WTC11 (cell line): Measurements from ENCODE around the gene ZDHHC11B. TPM values are rescaled to one million over a fixed set of nuclear protein-coding genes. Genes with fewer than 3 reads are reported as not detected.
"Not testable (repeated sequence)": the region's sequence is repeated elsewhere in the genome, so short reads cannot be mapped to it uniquely, and the experiment has no call there.

Experiments used
- ATAC-seq: fragments of 200-7000 bp; cut with Tn5 transposase; 2 replicates; pipeline ENCODE4 v1.10.0; 2021; ENCODE audit warnings: mild to moderate bottlenecking, moderate library complexity
- CTCF ChIA-PET: fragments of 300-600 bp; sonication (Branson Sonifier 250); formaldehyde crosslinking; loops from one replicate; lab custom pipeline; 2021; ENCODE audit warnings: antibody characterized with exemption; lab: Charles Lee
- POLR2A ChIA-PET: fragments of 350-600 bp; sonication (Branson Sonifier 250); formaldehyde crosslinking; loops from one replicate; lab custom pipeline; 2021; ENCODE audit warnings: antibody characterized with exemption; lab: Charles Lee
- DNase-seq: peaks from one replicate; pipeline ENCODE4 v3.0.0; 2021; ENCODE audit warnings: low spot score
- H3K27ac Mint-ChIP-seq: 2 replicates; pipeline ENCODE4 v1.8.0; 2021; ENCODE audit warnings: mixed read lengths
- H3K27me3 Mint-ChIP-seq: 2 replicates; pipeline ENCODE4 v1.8.0; 2021; ENCODE audit warnings: low read depth, mild to moderate bottlenecking, moderate library complexity, mixed read lengths
- H3K36me3 Mint-ChIP-seq: 2 replicates; pipeline ENCODE4 v1.8.0; 2021; ENCODE audit warnings: mixed read lengths
- H3K4me1 Mint-ChIP-seq: 2 replicates; pipeline ENCODE4 v1.8.0; 2022; ENCODE audit warnings: mixed read lengths
- H3K4me3 Mint-ChIP-seq: 2 replicates; pipeline ENCODE4 v1.8.0; 2021; ENCODE audit warnings: mild to moderate bottlenecking, moderate library complexity, mixed read lengths
- H3K9me3 Mint-ChIP-seq: 2 replicates; pipeline ENCODE4 v1.8.0; 2021; ENCODE audit warnings: mixed read lengths
- FOXJ3 ChIP-seq: sonication (generic); formaldehyde crosslinking; IDR thresholded peaks from 2 replicates; pipeline ENCODE4 v1.9.0; 2021; ENCODE audit warnings: missing genetic modification reagents, mild to moderate bottlenecking, borderline replicate concordance
- FOXP1 ChIP-seq: sonication (generic); formaldehyde crosslinking; IDR thresholded peaks from 2 replicates; pipeline ENCODE4 v1.8.0; 2022; ENCODE audit warnings: missing genetic modification reagents, mild to moderate bottlenecking, moderate library complexity, borderline replicate concordance
- USF2 ChIP-seq: sonication (generic); formaldehyde crosslinking; IDR thresholded peaks from 2 replicates; pipeline ENCODE4 v1.8.1; 2023; ENCODE audit warnings: mild to moderate bottlenecking, missing genetic modification reagents, moderate library complexity
- ZNF423 ChIP-seq: fragments of 250-450 bp; sonication (Bioruptor Pico); IDR thresholded peaks from 2 replicates; pipeline ENCODE4 v2.1.2; 2022; ENCODE audit warnings: mild to moderate bottlenecking, moderate library complexity
- ZSCAN18 ChIP-seq: fragments of 250-450 bp; sonication (Bioruptor Pico); IDR thresholded peaks from 2 replicates; pipeline ENCODE4 v2.1.2; 2022; ENCODE audit warnings: mild to moderate bottlenecking, moderate library complexity
- total RNA-seq: library from RNA; stranded (reverse); gene quantifications from 3 replicates; pipeline ENCODE4 v1.2.3, GENCODE V29; 2021

The ZDHHC11B gene
- total RNA-seq, 1 experiment from 2014 or later = 2.3 TPM

GRCh38 chr5:749101-749670 is 35.3 kb downstream of the ZDHHC11B start (continued):
- TF ChIP-seq ZNF423 (CRISPR knock-in tag) = no peak
- no peak for TF ChIP-seq USF2 (CRISPR knock-in tag)

- H3K9me3 Mint-ChIP-seq, ATAC-seq, H3K36me3 Mint-ChIP-seq, H3K4me1 Mint-ChIP-seq, H3K4me3 Mint-ChIP-seq, POLR2A ChIA-PET, H3K27me3 Mint-ChIP-seq, DNase-seq, H3K27ac Mint-ChIP-seq, CTCF ChIA-PET: not testable (repeated sequence)
These were observed 36.2 kb downstream of the ZDHHC11B start for GRCh38 chr5:748011-748980.

- ATAC-seq, H3K4me1 Mint-ChIP-seq: not testable (repeated sequence)
These were observed 37.2 kb downstream of the ZDHHC11B start for GRCh38 chr5:747303-747844.

GRCh38 chr5:746258-746761 is 38.2 kb downstream of the ZDHHC11B start:
- DNase-seq (peak; percentile 58), ATAC-seq (peak; percentile 94)
- ChIA-PET CTCF (interaction anchor here (0.9 kb wide), 1 partner anchor 12 kb away, joined by 3 read pairs; no protein-coding TSS in a partner anchor), POLR2A (no interaction called here)
- no peak overlapping the region for H3K27ac Mint-ChIP-seq
- H3K9me3 Mint-ChIP-seq = no peaks in the 10 kb centered on the region
- H3K27me3 Mint-ChIP-seq = no peaks in the 10 kb centered on the region
- no peak overlapping the region for H3K4me3 Mint-ChIP-seq
- H3K36me3 Mint-ChIP-seq = no peaks in the 10 kb centered on the region
- H3K4me1 Mint-ChIP-seq = no peaks in the 10 kb centered on the region
- TF ChIP-seq ZSCAN18 (CRISPR knock-in tag) (no peak), FOXP1 (0 out of 2 replicates have a peak, but pooled peaks have one; percentile 18), FOXJ3 (no peak)

More at GRCh38 chr5:747303-747844, 37.2 kb downstream of the ZDHHC11B start:
- CTCF ChIA-PET, H3K36me3 Mint-ChIP-seq, H3K9me3 Mint-ChIP-seq, H3K27me3 Mint-ChIP-seq, H3K4me3 Mint-ChIP-seq, H3K27ac Mint-ChIP-seq, POLR2A ChIA-PET, DNase-seq: not testable (repeated sequence)

- H3K27me3 Mint-ChIP-seq, POLR2A ChIA-PET, DNase-seq, H3K4me3 Mint-ChIP-seq, H3K36me3 Mint-ChIP-seq, ATAC-seq, H3K27ac Mint-ChIP-seq, H3K4me1 Mint-ChIP-seq, H3K9me3 Mint-ChIP-seq: not testable (repeated sequence)
- CTCF ChIA-PET = interaction anchor here (0.9 kb wide), 1 partner anchor 13 kb away, joined by 3 read pairs; no protein-coding TSS in a partner anchor
These were observed 39.0 kb downstream of the ZDHHC11B start for GRCh38 chr5:745272-746142.

GRCh38 chr5:743696-744404 is 40.7 kb downstream of the ZDHHC11B start:
- H3K27me3 Mint-ChIP-seq, DNase-seq, CTCF ChIA-PET, POLR2A ChIA-PET, H3K9me3 Mint-ChIP-seq, H3K27ac Mint-ChIP-seq, H3K36me3 Mint-ChIP-seq, ATAC-seq, H3K4me1 Mint-ChIP-seq, H3K4me3 Mint-ChIP-seq: not testable (repeated sequence)

GRCh38 chr5:742276-742675 is 42.3 kb downstream of the ZDHHC11B start:
- CTCF ChIA-PET, POLR2A ChIA-PET, H3K9me3 Mint-ChIP-seq, H3K4me3 Mint-ChIP-seq, DNase-seq, H3K4me1 Mint-ChIP-seq, H3K27ac Mint-ChIP-seq, ATAC-seq, H3K36me3 Mint-ChIP-seq: not testable (repeated sequence)
- H3K27me3 Mint-ChIP-seq = peaks cover 10% of the 10 kb centered on the region; the same call in 1 of the 2 replicates

- H3K4me3 Mint-ChIP-seq, ATAC-seq, POLR2A ChIA-PET, H3K36me3 Mint-ChIP-seq, H3K27me3 Mint-ChIP-seq, CTCF ChIA-PET, H3K27ac Mint-ChIP-seq, DNase-seq, H3K4me1 Mint-ChIP-seq, H3K9me3 Mint-ChIP-seq: not testable (repeated sequence)
These were observed 50.4 kb downstream of the ZDHHC11B start for GRCh38 chr5:734145-734544.

- DNase-seq, ATAC-seq, H3K4me3 Mint-ChIP-seq, H3K36me3 Mint-ChIP-seq, H3K27me3 Mint-ChIP-seq, H3K27ac Mint-ChIP-seq, H3K9me3 Mint-ChIP-seq, CTCF ChIA-PET, H3K4me1 Mint-ChIP-seq, POLR2A ChIA-PET: not testable (repeated sequence)
These were observed 51.6 kb downstream of the ZDHHC11B start for GRCh38 chr5:732754-733454.
